Inflammatory macrophage (primary cell): ENCODE measurements around the gene SEC16B.

Source experiments
- DNase-seq, 2 donors: peaks; one replicate each; pipeline ENCODE4 v3.0.0-alpha.2; 2020 to 2022

The SEC16B gene

GRCh38 chr1:177941976-177942375 is 27.9 kb downstream of the SEC16B start:
- no peak for DNase-seq

- no peak for DNase-seq
Measured at GRCh38 chr1:177940682-177941081, 29.2 kb downstream of the SEC16B start.

DNA sequence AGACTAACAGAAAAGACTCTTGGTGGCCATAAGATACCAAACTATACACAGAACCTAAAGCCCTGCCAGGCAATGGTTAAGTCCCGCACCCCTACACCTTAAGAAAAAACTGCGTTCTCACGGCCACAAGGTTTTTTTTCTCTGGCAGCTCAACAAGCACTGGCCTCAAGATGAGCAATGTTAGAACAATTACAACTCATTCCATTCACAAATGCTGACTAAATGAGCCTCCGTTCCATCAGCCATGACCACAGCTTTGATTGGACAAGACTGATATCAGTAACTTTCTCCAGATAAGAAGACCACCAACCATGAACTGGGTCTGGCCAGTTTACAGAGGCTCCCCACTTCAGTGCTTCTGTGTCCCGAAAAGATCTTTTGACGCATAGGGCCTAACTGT is 31.9 kb downstream of the SEC16B start:
- no peak for DNase-seq

GRCh38 chr1:177937174-177937770 is 32.6 kb downstream of the SEC16B start:
- no peak for DNase-seq

GRCh38 chr1:177935638-177936415 is 34.0 kb downstream of the SEC16B start:
- DNase-seq: no peak

DNA sequence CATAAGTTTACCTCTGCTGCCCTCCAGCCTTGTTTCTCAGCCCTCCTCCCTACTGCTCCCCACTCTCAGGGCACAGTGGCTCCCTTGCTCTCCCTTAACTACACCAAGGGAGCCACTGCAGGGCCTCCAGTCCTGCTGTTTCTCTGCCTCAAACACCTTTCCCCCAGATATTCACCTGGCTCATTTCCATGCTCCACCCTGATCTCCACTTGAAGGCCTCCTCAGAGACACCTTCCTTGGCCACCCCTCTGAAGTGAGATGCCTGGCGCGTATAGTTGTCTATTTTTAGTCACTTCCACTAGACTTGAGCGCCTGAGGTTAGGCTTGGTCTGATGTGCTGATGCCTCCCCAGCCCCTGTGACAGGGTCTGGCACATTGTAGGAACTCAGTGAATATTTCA is 34.9 kb downstream of the SEC16B start:
- no peak for DNase-seq

- no peak for DNase-seq
Measured at GRCh38 chr1:177934461-177934860, 35.4 kb downstream of the SEC16B start.

DNA sequence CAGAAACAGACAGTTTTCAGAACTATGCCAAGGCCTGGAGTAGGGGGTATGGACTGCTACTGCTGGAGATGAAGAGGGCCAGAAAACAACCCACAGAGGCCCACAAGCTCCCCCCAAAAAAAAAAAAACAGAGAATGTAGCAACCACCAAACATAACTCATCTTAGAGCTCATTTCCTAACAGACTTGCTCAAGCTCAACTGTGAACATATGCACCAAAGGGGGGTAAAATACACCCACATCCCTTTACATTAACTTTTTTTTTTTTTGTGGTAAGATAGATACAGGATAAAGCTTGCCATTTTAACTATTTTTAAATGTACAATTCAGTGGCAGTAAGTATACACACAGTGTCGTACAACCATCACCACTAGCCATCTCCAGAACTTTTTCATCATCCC is 36.0 kb downstream of the SEC16B start:
- DNase-seq: no peak

- DNase-seq: no peak
Measured at GRCh38 chr1:177932123-177932522, 37.7 kb downstream of the SEC16B start.

GRCh38 chr1:177928952-177929351 is 40.9 kb downstream of the SEC16B start:
- DNase-seq: no peak

GRCh38 chr1:177928194-177928593 is 41.7 kb downstream of the SEC16B start:
- no peak for DNase-seq

DNA sequence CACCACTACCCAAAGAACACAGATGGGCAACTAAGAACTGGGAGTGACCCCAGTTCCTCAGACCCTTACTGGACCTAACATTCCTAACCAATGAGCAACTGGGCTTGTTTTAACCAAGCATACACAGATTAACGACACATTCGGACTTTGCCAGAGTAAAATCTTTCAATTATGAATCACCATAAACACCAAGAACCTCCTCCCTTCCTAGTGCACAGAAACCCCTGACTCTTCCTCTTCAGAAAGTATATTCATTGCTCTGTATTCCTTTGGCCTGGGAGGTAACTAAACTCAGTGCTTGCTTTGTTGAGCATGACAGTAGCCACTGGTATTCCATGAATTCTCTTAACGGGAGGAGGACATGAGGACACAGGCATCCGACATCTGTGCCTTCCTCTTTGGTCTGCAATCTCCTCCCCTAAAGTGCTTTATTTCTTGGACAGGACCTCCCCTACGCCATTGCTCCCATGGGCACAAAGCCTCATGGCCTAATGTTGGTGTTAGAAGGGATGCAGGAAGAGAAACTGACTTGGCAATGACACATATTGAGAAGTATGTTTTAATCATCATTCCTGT is 42.7 kb downstream of the SEC16B start:
- DNase-seq: no peak

- DNase-seq: no peak
Measured at GRCh38 chr1:177926201-177926600, 43.7 kb downstream of the SEC16B start.

- no peak for DNase-seq
Measured at GRCh38 chr1:177925006-177925405, 44.9 kb downstream of the SEC16B start.

DNA sequence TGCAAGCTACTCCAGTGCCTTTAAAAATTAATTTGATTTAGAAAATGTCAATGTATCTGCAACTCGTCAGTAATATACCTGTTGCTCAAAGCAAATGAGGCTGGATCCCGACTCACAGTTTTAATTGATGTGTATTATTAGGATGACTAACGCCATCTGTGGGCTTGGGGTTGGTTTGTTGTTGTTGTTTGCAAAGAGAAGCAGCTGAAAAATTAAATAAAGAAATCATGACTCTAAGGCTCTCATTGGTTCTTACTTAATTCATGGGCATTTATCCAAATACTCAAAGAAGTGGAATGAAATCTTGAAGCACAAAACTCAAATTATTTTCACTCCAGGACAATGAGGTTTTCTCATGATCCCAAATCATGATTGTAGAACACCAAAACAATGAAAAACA is 46.4 kb downstream of the SEC16B start:
- no peak for DNase-seq

GRCh38 chr1:177922209-177922608 is 47.6 kb downstream of the SEC16B start:
- no peak for DNase-seq

DNA sequence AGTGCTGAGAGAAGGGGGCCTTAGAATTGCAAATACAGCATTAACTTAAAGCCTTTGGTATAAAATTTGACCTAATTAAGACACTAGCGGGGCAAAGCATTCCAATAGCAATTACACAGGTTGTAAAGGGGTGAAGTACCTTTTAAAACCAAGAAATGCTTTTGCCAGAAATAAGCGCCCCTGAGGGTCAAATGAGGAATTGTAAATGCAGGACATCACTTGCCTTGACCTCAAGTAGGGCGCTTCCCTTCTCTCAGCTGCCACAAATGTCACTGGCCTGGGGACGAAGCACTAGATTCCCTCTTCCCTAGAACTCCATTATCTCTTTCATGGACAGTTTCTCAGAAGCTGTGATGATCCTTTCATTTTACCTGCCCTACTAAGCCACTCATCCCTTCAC is 48.3 kb downstream of the SEC16B start:
- DNase-seq: no peak

GRCh38 chr1:177920091-177920490 is 49.8 kb downstream of the SEC16B start:
- DNase-seq: no peak

DNA sequence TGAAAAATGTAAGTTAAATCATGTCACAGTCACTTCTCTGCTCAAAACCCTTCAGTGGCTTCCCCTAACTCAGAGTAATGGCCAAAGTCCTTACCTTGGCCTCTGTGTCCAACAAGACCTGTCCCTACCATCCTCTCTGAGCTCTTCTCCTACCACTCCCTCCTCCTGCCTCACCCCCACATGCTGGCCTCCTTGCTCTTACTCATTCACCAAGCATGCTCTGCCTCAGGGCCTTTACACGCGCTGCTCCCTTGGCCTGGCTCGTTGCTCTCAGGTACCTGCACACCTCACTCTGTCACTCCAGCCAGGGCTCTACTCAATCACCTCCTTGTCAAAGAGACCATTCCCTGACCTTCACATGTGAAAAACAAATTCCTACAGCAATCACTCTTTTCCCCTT is 54.2 kb downstream of the SEC16B start:
- no peak for DNase-seq

DNA sequence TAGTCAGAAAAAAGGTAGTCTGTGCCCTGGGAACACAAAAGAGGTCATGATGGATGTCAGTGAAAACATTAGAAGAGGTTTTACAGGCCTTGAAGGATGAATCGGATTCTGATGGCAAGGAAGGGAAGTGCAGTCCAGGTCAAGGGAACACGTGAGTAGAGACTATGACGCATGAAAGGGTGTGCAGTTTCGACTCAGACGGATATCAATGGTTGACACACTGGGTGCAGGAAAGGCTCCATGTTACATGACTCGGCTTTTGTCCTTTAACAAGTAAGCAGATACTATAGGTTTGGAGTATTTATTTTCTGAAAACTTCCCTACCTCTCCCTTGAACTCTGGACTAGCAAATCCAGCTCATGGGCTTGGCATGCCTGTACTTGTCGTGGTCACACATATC is 55.3 kb downstream of the SEC16B start:
- DNase-seq: no peak

DNA sequence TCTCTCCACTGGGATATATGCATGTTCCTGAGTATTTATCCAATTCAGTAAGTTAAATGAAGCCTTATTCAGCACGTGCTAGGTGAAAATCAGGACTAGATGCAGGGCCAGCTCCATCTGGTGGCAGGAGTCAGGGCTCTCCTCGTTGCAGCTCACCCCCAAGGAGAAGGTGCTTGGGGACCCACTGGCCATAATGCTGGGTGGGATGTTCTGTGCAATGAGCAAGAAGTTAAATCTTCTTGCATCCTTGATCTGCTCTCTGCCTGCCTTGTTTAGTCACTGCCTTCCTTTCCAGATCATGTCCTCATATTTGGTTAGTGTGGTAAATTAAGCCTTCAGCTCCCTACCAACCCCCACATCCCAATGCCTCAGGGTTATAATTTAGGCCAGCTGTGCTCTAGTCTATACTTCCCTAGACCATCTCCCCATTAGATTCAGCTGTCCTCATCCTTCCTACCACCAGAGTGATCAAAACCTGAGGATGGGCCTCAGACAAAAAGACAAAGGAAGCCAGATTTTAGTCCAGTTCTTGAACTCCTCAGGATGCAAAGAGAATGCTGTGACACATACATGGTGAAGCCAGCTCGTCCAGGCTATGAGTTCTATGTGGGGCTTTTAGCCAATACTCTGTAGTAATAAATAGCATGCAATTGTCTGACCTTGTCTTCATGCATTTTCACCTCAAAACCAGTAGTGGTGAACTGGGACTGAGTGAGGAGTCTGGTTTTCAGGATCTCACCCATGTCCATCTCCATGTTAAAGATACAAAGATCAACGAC is 55.9 kb downstream of the SEC16B start:
- no peak for DNase-seq

- no peak for DNase-seq
Measured at GRCh38 chr1:177912991-177913390, 56.9 kb downstream of the SEC16B start.

GRCh38 chr1:177909416-177909815 is 60.4 kb downstream of the SEC16B start:
- no peak for DNase-seq
